Measurements from ENCODE around the gene CACNA1G. TPM values are rescaled to one million over a fixed set of nuclear protein-coding genes. Genes with fewer than 3 reads are reported as not detected.

Gene CACNA1G
- total RNA-seq, 2 donors from 2014 or later = 0.84 to 1.1 TPM

GRCh38 chr17:50560931-50561745 lies 623 bp downstream of the CACNA1G start:
- Mint-ChIP-seq H3K36me3 (ENCODE audit: low read depth) (no peaks in the 10 kb centered on the region), H3K4me3 (peak overlapping the region; percentile 60), H3K27me3 (ENCODE audit: insufficient read depth) (peaks cover 94% of the 10 kb centered on the region), H3K4me1 (peaks cover 15% of the 10 kb centered on the region), H3K9me3 (no peaks in the 10 kb centered on the region), H3K27ac (no peak overlapping the region)
- Histone ChIP-seq H3K9me3 (ENCODE audit: control insufficient read depth, low read length) (no peaks in the 10 kb centered on the region), H3K27me3 (ENCODE audit: control insufficient read depth, insufficient read depth, low read length, poor library complexity, severe bottlenecking) (peaks cover 96% of the 10 kb centered on the region), H3K27ac (ENCODE audit: low read depth, low read length) (no peak overlapping the region), H3K9ac (ENCODE audit: extremely low read depth, low read length, poor library complexity, severe bottlenecking) (no peak overlapping the region), H3K4me3 (ENCODE audit: low read length) (peak overlapping the region; percentile 84), H3K36me3 (ENCODE audit: control insufficient read depth, insufficient read depth, low read length) (no peaks in the 10 kb centered on the region), H3K4me1 (ENCODE audit: control insufficient read depth, insufficient read depth, low read length) (peaks cover 4% of the 10 kb centered on the region)
- TF ChIP-seq, protein P1, sequence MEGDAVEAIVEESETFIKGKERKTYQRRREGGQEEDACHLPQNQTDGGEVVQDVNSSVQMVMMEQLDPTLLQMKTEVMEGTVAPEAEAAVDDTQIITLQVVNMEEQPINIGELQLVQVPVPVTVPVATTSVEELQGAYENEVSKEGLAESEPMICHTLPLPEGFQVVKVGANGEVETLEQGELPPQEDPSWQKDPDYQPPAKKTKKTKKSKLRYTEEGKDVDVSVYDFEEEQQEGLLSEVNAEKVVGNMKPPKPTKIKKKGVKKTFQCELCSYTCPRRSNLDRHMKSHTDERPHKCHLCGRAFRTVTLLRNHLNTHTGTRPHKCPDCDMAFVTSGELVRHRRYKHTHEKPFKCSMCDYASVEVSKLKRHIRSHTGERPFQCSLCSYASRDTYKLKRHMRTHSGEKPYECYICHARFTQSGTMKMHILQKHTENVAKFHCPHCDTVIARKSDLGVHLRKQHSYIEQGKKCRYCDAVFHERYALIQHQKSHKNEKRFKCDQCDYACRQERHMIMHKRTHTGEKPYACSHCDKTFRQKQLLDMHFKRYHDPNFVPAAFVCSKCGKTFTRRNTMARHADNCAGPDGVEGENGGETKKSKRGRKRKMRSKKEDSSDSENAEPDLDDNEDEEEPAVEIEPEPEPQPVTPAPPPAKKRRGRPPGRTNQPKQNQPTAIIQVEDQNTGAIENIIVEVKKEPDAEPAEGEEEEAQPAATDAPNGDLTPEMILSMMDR (conservative IDR thresholded peaks at IDR 0.05) = no peak
- peak; percentile 84 for DNase-seq
- WGBS, 2 experiments (ENCODE audit: insufficient coverage in 1 of 2, insufficient read length in 1 of 2) = 1 to 3% methylated on average over 7 to 85 of the region's 88 CpGs

DNA sequence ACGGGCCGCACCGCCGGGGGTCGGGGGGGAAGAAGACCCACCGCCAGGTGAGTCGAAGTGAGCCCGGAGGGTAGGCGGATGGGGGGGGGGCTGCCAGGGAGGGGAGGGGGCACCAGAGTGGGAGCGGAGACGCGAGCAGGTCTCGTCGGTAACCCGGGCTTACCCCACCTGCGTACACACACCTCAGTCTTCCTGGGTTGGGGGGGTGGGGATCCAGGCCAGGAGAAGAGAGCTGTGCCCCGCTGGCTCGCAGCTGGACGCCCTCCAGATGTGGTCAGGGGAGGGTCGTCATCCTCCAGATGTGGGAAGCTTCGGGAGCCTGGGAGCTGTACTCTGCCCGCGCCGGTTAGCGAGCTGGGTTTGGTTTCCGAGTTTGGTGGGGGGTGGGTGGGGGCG lies 1.2 kb downstream of the CACNA1G start:
- Mint-ChIP-seq H3K4me1 (peaks cover 15% of the 10 kb centered on the region), H3K4me3 (peak overlapping the region; percentile 35), H3K9me3 (no peaks in the 10 kb centered on the region), H3K36me3 (ENCODE audit: low read depth) (no peaks in the 10 kb centered on the region), H3K27ac (no peak overlapping the region), H3K27me3 (ENCODE audit: insufficient read depth) (peaks cover 94% of the 10 kb centered on the region)
- peaks cover 96% of the 10 kb centered on the region for H3K27me3 ChIP-seq (ENCODE audit: control insufficient read depth, insufficient read depth, low read length, poor library complexity, severe bottlenecking)
- H3K4me3 ChIP-seq (ENCODE audit: low read length) = no peak overlapping the region
- peaks cover 4% of the 10 kb centered on the region for H3K4me1 ChIP-seq (ENCODE audit: control insufficient read depth, insufficient read depth, low read length)
- H3K9me3 ChIP-seq (ENCODE audit: control insufficient read depth, low read length) = no peaks in the 10 kb centered on the region
- no peak overlapping the region for H3K9ac ChIP-seq (ENCODE audit: extremely low read depth, low read length, poor library complexity, severe bottlenecking)
- no peak overlapping the region for H3K27ac ChIP-seq (ENCODE audit: low read depth, low read length)
- no peak for DNase-seq
- 0% methylated on average over 2 of the region's 27 CpGs; no CpG with 5 or more reads in 1 of the 2 experiments for WGBS, 2 experiments (ENCODE audit: insufficient coverage in 1 of 2, insufficient read length in 1 of 2)
- TF ChIP-seq, protein P1 (conservative IDR thresholded peaks at IDR 0.05) = no peak
- H3K36me3 ChIP-seq (ENCODE audit: control insufficient read depth, insufficient read depth, low read length) = no peaks in the 10 kb centered on the region

DNA sequence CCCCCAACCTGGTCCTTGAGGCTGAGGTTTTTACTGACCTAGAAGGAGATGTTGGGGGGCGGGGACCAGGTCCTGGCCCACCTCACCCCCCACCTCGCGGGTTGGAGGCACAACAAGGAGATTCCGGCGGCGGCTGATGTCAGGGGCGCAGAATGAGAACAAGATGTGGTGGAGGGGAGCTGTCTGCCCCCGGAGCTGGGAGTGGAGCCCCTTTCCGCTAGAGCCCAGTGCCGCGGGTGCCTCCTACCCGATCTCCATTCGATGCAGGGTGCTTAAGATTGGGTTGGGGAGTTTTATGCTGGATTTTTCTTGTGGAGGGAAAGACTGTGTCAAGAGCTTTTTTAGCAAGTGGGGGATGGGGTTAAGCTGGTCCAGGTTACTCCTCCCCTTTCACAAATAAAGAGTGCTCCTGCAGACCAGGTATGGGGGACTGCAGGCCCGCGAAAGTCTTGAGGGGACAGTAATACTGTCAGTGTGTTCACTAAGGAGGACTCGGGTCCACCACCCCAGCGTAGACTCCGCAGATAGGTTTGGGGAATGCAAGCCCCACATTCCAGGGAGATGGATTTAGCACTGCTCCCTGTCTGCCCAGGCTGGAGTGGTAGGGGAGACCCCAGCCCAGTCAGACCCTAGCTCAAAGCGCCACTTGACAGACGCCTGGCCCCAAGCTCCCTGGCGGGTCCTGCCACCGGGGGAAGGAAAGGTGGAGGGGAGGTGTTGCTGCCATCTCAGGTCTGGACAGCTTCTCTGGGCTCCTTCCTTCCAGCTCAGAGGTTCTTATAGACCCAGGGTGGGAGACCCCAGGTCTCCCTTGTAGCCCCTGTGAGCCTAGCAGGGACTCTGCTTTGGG lies 2.0 kb downstream of the CACNA1G start:
- TF ChIP-seq, protein P1 (conservative IDR thresholded peaks at IDR 0.05) = no peak
- no peak overlapping the region for H3K27ac ChIP-seq (ENCODE audit: low read depth, low read length)
- no peak overlapping the region for H3K9ac ChIP-seq (ENCODE audit: extremely low read depth, low read length, poor library complexity, severe bottlenecking)
- H3K4me3 Mint-ChIP-seq = peak overlapping the region; percentile 35
- WGBS, 2 experiments (ENCODE audit: insufficient coverage in 1 of 2, insufficient read length in 1 of 2) = 11 to 39% methylated on average over 4 to 22 of the region's 22 CpGs
- peaks cover 16% of the 10 kb centered on the region for H3K4me1 Mint-ChIP-seq
- DNase-seq = peak; percentile 79
- H3K36me3 Mint-ChIP-seq (ENCODE audit: low read depth) = no peaks in the 10 kb centered on the region
- peaks cover 4% of the 10 kb centered on the region for H3K4me1 ChIP-seq (ENCODE audit: control insufficient read depth, insufficient read depth, low read length)
- H3K9me3 Mint-ChIP-seq = no peaks in the 10 kb centered on the region
- H3K36me3 ChIP-seq (ENCODE audit: control insufficient read depth, insufficient read depth, low read length) = no peaks in the 10 kb centered on the region
- H3K27me3 Mint-ChIP-seq (ENCODE audit: insufficient read depth) = peaks cover 94% of the 10 kb centered on the region
- H3K27ac Mint-ChIP-seq = no peak overlapping the region
- H3K27me3 ChIP-seq (ENCODE audit: control insufficient read depth, insufficient read depth, low read length, poor library complexity, severe bottlenecking) = peaks cover 96% of the 10 kb centered on the region
- no peaks in the 10 kb centered on the region for H3K9me3 ChIP-seq (ENCODE audit: control insufficient read depth, low read length)
- no peak overlapping the region for H3K4me3 ChIP-seq (ENCODE audit: low read length)

Measured in endodermal cell (in vitro differentiated cells).